ENCODE data around the gene POLN. TPM values are rescaled to one million over a fixed set of nuclear protein-coding genes. Genes with fewer than 3 reads are reported as not detected.

POLN gene
- polyA plus RNA-seq, 1 donor (not counting 4 experiments of a cell fraction or from before 2014, with no cell fraction given) = 1.3 TPM

GRCh38 chr4:2062168-2062807 is 179.6 kb downstream of the POLN start:
- Histone ChIP-seq H3K4me1 (ENCODE audit: control insufficient read depth, extremely low read depth, insufficient read depth, low read length) (no peaks in the 10 kb centered on the region), H3K36me3 (ENCODE audit: control insufficient read depth in 2 of 2, extremely low read depth in 1 of 2, insufficient read depth in 2 of 2, low read length in 2 of 2) (no peaks in the 10 kb centered on the region), H3K4me3 (ENCODE audit: control insufficient read depth in 2 of 3, extremely low read depth in 1 of 3, insufficient read depth in 2 of 3, low read depth in 1 of 3, low read length in 3 of 3) (no peak overlapping the region), H3K27me3 (ENCODE audit: control insufficient read depth, extremely low read depth, insufficient read depth, low read length) (peaks cover 49% of the 10 kb centered on the region), H3K4me2 (ENCODE audit: control insufficient read depth, extremely low read depth, insufficient read depth, low read depth, low read length) (no peak overlapping the region), H3K9ac (ENCODE audit: control insufficient read depth, extremely low read depth, insufficient read depth, low read length) (no peak overlapping the region), H3K27ac (ENCODE audit: control insufficient read depth, insufficient read depth, low read length) (no peak overlapping the region), H2AFZ (ENCODE audit: control insufficient read depth, low read length) (no peak overlapping the region), H3K9me1 (ENCODE audit: control insufficient read depth, extremely low read depth, insufficient read depth, low read length) (no peaks in the 10 kb centered on the region), H3K79me2 (ENCODE audit: control insufficient read depth, insufficient read depth, low read length) (no peaks in the 10 kb centered on the region), H4K20me1 (ENCODE audit: control insufficient read depth, extremely low read depth, insufficient read depth, low read length) (no peaks in the 10 kb centered on the region), H3K9me3 (ENCODE audit: control insufficient read depth, low read depth, low read length) (no peaks in the 10 kb centered on the region)
- FAIRE-seq = no peak
- dilution Hi-C loops (cut with MboI; ENCODE audit: extremely low pct_ligation_motif_present, low sequenced_read_pairs) = no loop called here
- TF ChIP-seq CTCF (optimal IDR thresholded peaks at IDR 0.05 in 1 of 3, IDR thresholded peaks at IDR 0.05 in 1 of 3, conservative IDR thresholded peaks at IDR 0.05 in 1 of 3; ENCODE audit: extremely low read depth in 1 of 3, insufficient read depth in 2 of 3, low read length in 3 of 3) = no peak
- TF ChIP-seq EZH2 (IDR thresholded peaks at IDR 0.05; ENCODE audit: low read length) = no peak
- DNase-seq (ENCODE audit: low read depth, low spot score) = no peak

- no peaks in the 10 kb centered on the region for H3K4me1 ChIP-seq (ENCODE audit: control insufficient read depth, extremely low read depth, insufficient read depth, low read length)
- peaks cover 55% of the 10 kb centered on the region for H3K27me3 ChIP-seq (ENCODE audit: control insufficient read depth, extremely low read depth, insufficient read depth, low read length)
- no peak overlapping the region for H3K4me2 ChIP-seq (ENCODE audit: control insufficient read depth, extremely low read depth, insufficient read depth, low read depth, low read length)
- FAIRE-seq (no peak), DNase-seq (ENCODE audit: low read depth, low spot score) (no peak)
- H4K20me1 ChIP-seq (ENCODE audit: control insufficient read depth, extremely low read depth, insufficient read depth, low read length) = no peaks in the 10 kb centered on the region
- TF ChIP-seq EZH2 (IDR thresholded peaks at IDR 0.05; ENCODE audit: low read length) (no peak), CTCF (optimal IDR thresholded peaks at IDR 0.05 in 1 of 3, IDR thresholded peaks at IDR 0.05 in 1 of 3, conservative IDR thresholded peaks at IDR 0.05 in 1 of 3; ENCODE audit: extremely low read depth in 1 of 3, insufficient read depth in 2 of 3, low read length in 3 of 3) (no peak)
- H3K9me1 ChIP-seq (ENCODE audit: control insufficient read depth, extremely low read depth, insufficient read depth, low read length) = no peaks in the 10 kb centered on the region
- H2AFZ ChIP-seq (ENCODE audit: control insufficient read depth, low read length) = no peak overlapping the region
- no peak overlapping the region for H3K27ac ChIP-seq (ENCODE audit: control insufficient read depth, insufficient read depth, low read length)
- dilution Hi-C loops (cut with MboI; ENCODE audit: extremely low pct_ligation_motif_present, low sequenced_read_pairs) = no loop called here
- H3K36me3 ChIP-seq (ENCODE audit: control insufficient read depth in 2 of 2, extremely low read depth in 1 of 2, insufficient read depth in 2 of 2, low read length in 2 of 2) = no peaks in the 10 kb centered on the region
- H3K4me3 ChIP-seq (ENCODE audit: control insufficient read depth in 2 of 3, extremely low read depth in 1 of 3, insufficient read depth in 2 of 3, low read depth in 1 of 3, low read length in 3 of 3) = no peak overlapping the region
- H3K9ac ChIP-seq (ENCODE audit: control insufficient read depth, extremely low read depth, insufficient read depth, low read length) = no peak overlapping the region
- no peaks in the 10 kb centered on the region for H3K9me3 ChIP-seq (ENCODE audit: control insufficient read depth, low read depth, low read length)
- no peaks in the 10 kb centered on the region for H3K79me2 ChIP-seq (ENCODE audit: control insufficient read depth, insufficient read depth, low read length)
Measured at GRCh38 chr4:2061186-2062131, 180.5 kb downstream of the POLN start.

Data from keratinocyte (primary cell).